B cell (primary cell): Measurements from ENCODE around the gene EXTL1. TPM values are rescaled to one million over a fixed set of nuclear protein-coding genes. Genes with fewer than 3 reads are reported as not detected.

Source experiments
- ATAC-seq: fragments of 200-7000 bp; cut with Tn5 transposase; one replicate; pipeline ENCODE4 v1.10.0; 2021; ENCODE audit warnings: low read depth, mild to moderate bottlenecking, moderate number of reproducible peaks, moderate library complexity
- CTCF ChIA-PET: fragments of 350-600 bp; sonication (Branson Sonifier 250); formaldehyde crosslinking; loops from one replicate; lab custom pipeline; 2021; ENCODE audit warnings: antibody characterized with exemption, inconsistent platforms; lab: Charles Lee
- POLR2A ChIA-PET: fragments of 350-600 bp; sonication (Branson Sonifier 250); formaldehyde crosslinking; loops from one replicate; lab custom pipeline; 2021; ENCODE audit warnings: antibody characterized with exemption; lab: Charles Lee
- DNase-seq: peaks from one replicate; pipeline ENCODE4 v3.0.0; 2013
- H2AFZ ChIP-seq: 2 replicates; pipeline ENCODE4 v1.6.1; 2012; ENCODE audit warnings: mild to moderate bottlenecking, low read depth, low read length; ENCODE audit not compliant: insufficient read depth, poor library complexity, severe bottlenecking
- H3K27ac ChIP-seq, 2 donors: 1 replicate in 1 of 2; 2 replicates in 1 of 2; pipeline ENCODE4 v1.5.1; 2012 to 2013; ENCODE audit warnings: low read length in 2 of 2, mild to moderate bottlenecking in 2 of 2, moderate library complexity in 1 of 2
- H3K27me3 ChIP-seq, 4 experiments: fragments of 200-600 bp in 1 of 4; sonication (generic) in 1 of 4; replicated peaks in 1 of 4; 1 replicate in 2 of 4; 2 replicates in 2 of 4; pipeline versions ENCODE4 v1.6.1 to v1.7.0; 2013 to 2016; ENCODE audit warnings: low read length in 3 of 4, mild to moderate bottlenecking in 2 of 4, mixed read lengths in 1 of 4, moderate library complexity in 1 of 4; ENCODE audit not compliant: insufficient read depth in 4 of 4, control insufficient read depth in 3 of 4; ENCODE audit errors: control extremely low read depth in 1 of 4
- H3K36me3 ChIP-seq, 2 experiments: replicated peaks in 1 of 2; 1 replicate in 1 of 2; 2 replicates in 1 of 2; pipeline versions ENCODE4 v1.6.1 to v1.7.1; 2013; ENCODE audit warnings: low read length in 1 of 2; ENCODE audit not compliant: insufficient read depth in 2 of 2, control insufficient read depth in 1 of 2; ENCODE audit errors: control extremely low read depth in 1 of 2, extremely low read depth in 1 of 2
- H3K4me1 ChIP-seq, 2 donors: fragments of 200-600 bp in 1 of 2; sonication (generic) in 1 of 2; 1 replicate in 1 of 2; 2 replicates in 1 of 2; pipeline versions ENCODE4 v1.5.1 to v1.6.1; 2013 to 2017; ENCODE audit warnings: low read length in 2 of 2; ENCODE audit not compliant: control insufficient read depth in 2 of 2, insufficient read depth in 2 of 2
- H3K4me2 ChIP-seq: replicated peaks from 2 replicates; pipeline ENCODE3; 2012; ENCODE audit warnings: mild to moderate bottlenecking, low read depth, low read length; ENCODE audit not compliant: poor library complexity, severe bottlenecking
- H3K4me3 ChIP-seq, 5 experiments: fragments of 200-600 bp in 1 of 5; sonication (generic) in 1 of 5; 1 replicate in 3 of 5; 2 replicates in 2 of 5; pipeline versions ENCODE4 v1.5.1 to v1.7.0; 2011 to 2016; ENCODE audit warnings: low read length in 4 of 5, mild to moderate bottlenecking in 4 of 5, low read depth in 2 of 5, control low read depth in 1 of 5, moderate library complexity in 1 of 5; ENCODE audit not compliant: insufficient read depth in 1 of 5; ENCODE audit errors: control extremely low read depth in 1 of 5, extremely low read depth in 1 of 5
- H3K79me2 ChIP-seq: fragments of 200-600 bp; sonication (generic); one replicate; pipeline ENCODE4 v1.6.0; 2016; ENCODE audit warnings: low read length; ENCODE audit not compliant: control insufficient read depth, insufficient read depth
- H3K9ac ChIP-seq: fragments of 200-600 bp; sonication (generic); 2 replicates; pipeline ENCODE4 v1.6.1; 2017; ENCODE audit warnings: mild to moderate bottlenecking, low read length, moderate library complexity
- H3K9me3 ChIP-seq, 3 donors: one replicate each; pipeline versions ENCODE4 v1.6.1 to v1.7.1; 2013; ENCODE audit warnings: low read length in 2 of 3; ENCODE audit not compliant: control insufficient read depth in 2 of 3, insufficient read depth in 1 of 3; ENCODE audit errors: control extremely low read depth in 1 of 3
- H4K20me1 ChIP-seq: 2 replicates; pipeline ENCODE4 v1.6.0; 2012; ENCODE audit warnings: mild to moderate bottlenecking, low read length; ENCODE audit not compliant: insufficient read depth, control insufficient read depth, poor library complexity, severe bottlenecking
- H3K27ac Mint-ChIP-seq: one replicate; pipeline ENCODE4 v1.8.0; 2021; ENCODE audit warnings: mixed read lengths
- H3K27me3 Mint-ChIP-seq: one replicate; pipeline ENCODE4 v1.8.0; 2021; ENCODE audit warnings: mixed read lengths
- H3K4me1 Mint-ChIP-seq: one replicate; pipeline ENCODE4 v1.8.0; 2021; ENCODE audit warnings: mixed read lengths
- H3K4me3 Mint-ChIP-seq: one replicate; pipeline ENCODE4 v1.8.0; 2021; ENCODE audit warnings: mixed read lengths
- H3K9me3 Mint-ChIP-seq: one replicate; pipeline ENCODE4 v1.8.0; 2022; ENCODE audit warnings: mixed read lengths; ENCODE audit not compliant: insufficient read depth
- EZH2 ChIP-seq: IDR thresholded peaks from 2 replicates; pipeline ENCODE4 v1.6.1; 2012; ENCODE audit warnings: borderline replicate concordance, low read depth, mild to moderate bottlenecking, moderate library complexity, low read length; ENCODE audit not compliant: insufficient read depth, poor library complexity, severe bottlenecking
- whole genome bisulfite sequencing: methylation state at CpG from one replicate; pipeline ENCODE4 v1.1.5; 2013; ENCODE audit warnings: missing lambda C conversion rate; ENCODE audit not compliant: insufficient coverage; 5-methylcytosine and 5-hydroxymethylcytosine counted together
- intact Hi-C: fragments of 100-400 bp; cut with micrococcal nuclease; formaldehyde crosslinking; loops from one replicate; pipeline ENCODE4 v1.10.0; 2022
- polyA plus RNA-seq: library from polyadenylated mRNA; depleted of rRNA; stranded (reverse); fragments of >200 nt; gene quantifications from 2 replicates; pipeline ENCODE4 v1.2.3, GENCODE V29; 2012
- total RNA-seq, 2 donors: library from RNA; stranded (reverse); fragments of 120-200 nt in 1 of 2; gene quantifications; 1 replicate in 1 of 2; 2 replicates in 1 of 2; pipeline versions ENCODE4 v1.2.3 to v1.2.4, GENCODE V29; 2013 to 2022
- TF ChIP-seq, protein P1 (sequence below): fragments of 200-600 bp; IDR thresholded peaks from one replicate; pipeline ENCODE4 v1.8.0; 2022; ENCODE audit warnings: antibody characterized with exemption, mild to moderate bottlenecking

The EXTL1 gene
- total and polyA plus RNA-seq, 2 donors (not counting 1 experiment from before 2014, with no cell fraction given) = 0.12 TPM; not detected in 1

DNA sequence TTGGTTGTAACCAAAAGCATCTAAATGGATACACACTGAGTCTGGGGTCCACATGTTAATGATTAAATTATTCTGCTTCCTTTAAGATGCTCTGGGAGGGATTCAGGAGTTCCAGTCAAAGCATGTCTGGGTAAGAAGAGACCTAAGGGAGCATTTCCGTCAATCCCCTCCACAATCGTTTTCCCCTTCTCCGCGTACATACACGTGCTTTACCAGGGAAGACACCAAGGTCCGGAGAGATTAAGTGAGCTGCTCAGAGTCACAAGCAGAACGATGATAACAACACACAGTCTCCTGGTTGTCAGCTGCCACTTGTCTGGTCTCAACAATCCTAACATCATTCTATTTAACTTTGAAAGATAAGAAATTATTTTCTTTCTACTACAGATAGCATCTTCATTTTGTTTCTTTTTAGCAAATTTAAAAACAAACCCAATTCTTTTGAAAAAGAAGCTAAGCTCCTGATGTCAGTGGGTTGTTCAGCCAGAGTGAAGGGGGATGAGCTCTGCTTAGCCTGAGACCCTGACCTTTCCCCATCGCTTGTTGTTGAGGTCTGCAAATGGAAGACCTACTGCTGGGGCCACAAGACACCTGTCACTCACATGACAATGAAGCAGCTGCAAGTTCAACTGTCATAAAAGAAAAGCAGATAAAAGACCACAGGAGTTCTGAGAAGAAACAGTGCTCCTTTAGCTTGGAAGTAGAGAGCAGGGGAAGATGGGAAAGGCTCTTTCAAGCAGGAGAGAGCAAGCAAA, 28.2 kb upstream of the EXTL1 start:
- peaks cover 28% of the 10 kb centered on the region for H3K4me1 Mint-ChIP-seq
- H3K4me2 ChIP-seq = no peak overlapping the region
- peaks cover 38% of the 10 kb centered on the region for H3K79me2 ChIP-seq
- H3K9me3 Mint-ChIP-seq = no peaks in the 10 kb centered on the region
- CTCF ChIA-PET = interaction anchor here (1.4 to 9.9 kb wide), 2 partner anchors 94 to 99 kb away, joined by 3 to 210 read pairs; no protein-coding TSS in a partner anchor
- POLR2A ChIA-PET = interaction anchor here (0.6 kb wide), 1 partner anchor 153 kb away, joined by 3 read pairs; no protein-coding TSS in a partner anchor
- no peaks in the 10 kb centered on the region for H3K36me3 ChIP-seq
- H4K20me1 ChIP-seq = no peaks in the 10 kb centered on the region
- no peak overlapping the region for H2AFZ ChIP-seq
- intact Hi-C loops = no loop called here
- DNase-seq (no peak), ATAC-seq (no peak)
- H3K9me3 ChIP-seq = no peaks in the 10 kb centered on the region
- no peaks in the 10 kb centered on the region for H3K27me3 Mint-ChIP-seq
- H3K4me3 ChIP-seq = no peak overlapping the region
- no peak for TF ChIP-seq EZH2
- TF ChIP-seq, protein P1, sequence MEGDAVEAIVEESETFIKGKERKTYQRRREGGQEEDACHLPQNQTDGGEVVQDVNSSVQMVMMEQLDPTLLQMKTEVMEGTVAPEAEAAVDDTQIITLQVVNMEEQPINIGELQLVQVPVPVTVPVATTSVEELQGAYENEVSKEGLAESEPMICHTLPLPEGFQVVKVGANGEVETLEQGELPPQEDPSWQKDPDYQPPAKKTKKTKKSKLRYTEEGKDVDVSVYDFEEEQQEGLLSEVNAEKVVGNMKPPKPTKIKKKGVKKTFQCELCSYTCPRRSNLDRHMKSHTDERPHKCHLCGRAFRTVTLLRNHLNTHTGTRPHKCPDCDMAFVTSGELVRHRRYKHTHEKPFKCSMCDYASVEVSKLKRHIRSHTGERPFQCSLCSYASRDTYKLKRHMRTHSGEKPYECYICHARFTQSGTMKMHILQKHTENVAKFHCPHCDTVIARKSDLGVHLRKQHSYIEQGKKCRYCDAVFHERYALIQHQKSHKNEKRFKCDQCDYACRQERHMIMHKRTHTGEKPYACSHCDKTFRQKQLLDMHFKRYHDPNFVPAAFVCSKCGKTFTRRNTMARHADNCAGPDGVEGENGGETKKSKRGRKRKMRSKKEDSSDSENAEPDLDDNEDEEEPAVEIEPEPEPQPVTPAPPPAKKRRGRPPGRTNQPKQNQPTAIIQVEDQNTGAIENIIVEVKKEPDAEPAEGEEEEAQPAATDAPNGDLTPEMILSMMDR = no peak
- H3K9ac ChIP-seq = no peak overlapping the region
- no peak overlapping the region for H3K27ac Mint-ChIP-seq
- H3K27me3 ChIP-seq = no peaks in the 10 kb centered on the region
- peaks cover 19 to 23% of the 10 kb centered on the region in 2 donors for H3K4me1 ChIP-seq
- WGBS = 94% methylated on average over 7 of the region's 8 CpGs
- H3K4me3 Mint-ChIP-seq = no peak overlapping the region
- no peak overlapping the region for H3K27ac ChIP-seq
